D721Med (cell line): ENCODE results near the gene ZNF148.
"Not testable (repeated sequence)": the region's sequence is repeated elsewhere in the genome, so short reads cannot be mapped to it uniquely, and the experiment has no call there.

ENCODE experiments used
- DNase-seq: peaks from one replicate; pipeline ENCODE4 v3.0.0; 2011; ENCODE audit warnings: low spot score; ENCODE audit not compliant: insufficient read length
- FAIRE-seq: peaks from 2 replicates; lab custom pipeline; 2011; peaks lifted over from hg19 to GRCh38; lab: Jason Lieb, UNC
- TF ChIP-seq, protein P1 (sequence below): IDR thresholded peaks from 2 replicates; pipeline ENCODE4 v1.5.1; 2012; ENCODE audit warnings: mild to moderate bottlenecking, control low read depth; ENCODE audit not compliant: insufficient read depth; ENCODE audit errors: missing control alignments

ZNF148 gene

GRCh38 chr3:125403789-125404188, 28.7 kb upstream of the ZNF148 start:
- no peak for FAIRE-seq
- DNase-seq: no peak
- TF ChIP-seq, protein P1, sequence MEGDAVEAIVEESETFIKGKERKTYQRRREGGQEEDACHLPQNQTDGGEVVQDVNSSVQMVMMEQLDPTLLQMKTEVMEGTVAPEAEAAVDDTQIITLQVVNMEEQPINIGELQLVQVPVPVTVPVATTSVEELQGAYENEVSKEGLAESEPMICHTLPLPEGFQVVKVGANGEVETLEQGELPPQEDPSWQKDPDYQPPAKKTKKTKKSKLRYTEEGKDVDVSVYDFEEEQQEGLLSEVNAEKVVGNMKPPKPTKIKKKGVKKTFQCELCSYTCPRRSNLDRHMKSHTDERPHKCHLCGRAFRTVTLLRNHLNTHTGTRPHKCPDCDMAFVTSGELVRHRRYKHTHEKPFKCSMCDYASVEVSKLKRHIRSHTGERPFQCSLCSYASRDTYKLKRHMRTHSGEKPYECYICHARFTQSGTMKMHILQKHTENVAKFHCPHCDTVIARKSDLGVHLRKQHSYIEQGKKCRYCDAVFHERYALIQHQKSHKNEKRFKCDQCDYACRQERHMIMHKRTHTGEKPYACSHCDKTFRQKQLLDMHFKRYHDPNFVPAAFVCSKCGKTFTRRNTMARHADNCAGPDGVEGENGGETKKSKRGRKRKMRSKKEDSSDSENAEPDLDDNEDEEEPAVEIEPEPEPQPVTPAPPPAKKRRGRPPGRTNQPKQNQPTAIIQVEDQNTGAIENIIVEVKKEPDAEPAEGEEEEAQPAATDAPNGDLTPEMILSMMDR: no peak

DNA sequence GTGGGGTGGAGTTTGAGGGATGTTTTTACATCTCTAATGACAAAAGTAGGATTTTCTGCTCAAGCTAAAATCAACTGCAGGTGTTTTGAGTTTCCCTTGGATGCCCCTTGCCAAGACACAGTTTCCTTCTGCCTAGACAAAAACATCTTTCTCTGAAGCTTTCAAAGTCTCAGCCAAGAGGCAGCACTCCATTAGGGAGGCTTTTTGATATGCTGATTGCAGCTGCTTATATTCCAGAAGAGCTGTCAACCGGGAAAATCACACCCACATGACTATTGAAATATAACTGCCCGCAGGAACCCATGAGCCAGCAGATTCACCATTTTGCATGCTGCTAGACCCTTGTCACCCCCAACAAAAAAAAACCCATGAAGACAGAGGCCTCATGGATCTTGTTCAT, 27.5 kb upstream of the ZNF148 start:
- TF ChIP-seq, protein P1: no peak
- DNase-seq (no peak), FAIRE-seq (no peak)

- TF ChIP-seq, protein P1: no peak
- no peak for DNase-seq
- FAIRE-seq: no peak
These were observed 26.3 kb upstream of the ZNF148 start for GRCh38 chr3:125401402-125401801.

- TF ChIP-seq, protein P1: no peak
- DNase-seq: no peak
- no peak for FAIRE-seq
These were observed 23.8 kb upstream of the ZNF148 start for GRCh38 chr3:125398952-125399351.

- TF ChIP-seq, protein P1: no peak
- FAIRE-seq (no peak), DNase-seq (no peak)
These were observed 20.0 kb upstream of the ZNF148 start for GRCh38 chr3:125395091-125395490.

- no peak for FAIRE-seq
- DNase-seq: no peak
- TF ChIP-seq, protein P1: no peak
These were observed 19.3 kb upstream of the ZNF148 start for GRCh38 chr3:125394406-125394805.

DNA sequence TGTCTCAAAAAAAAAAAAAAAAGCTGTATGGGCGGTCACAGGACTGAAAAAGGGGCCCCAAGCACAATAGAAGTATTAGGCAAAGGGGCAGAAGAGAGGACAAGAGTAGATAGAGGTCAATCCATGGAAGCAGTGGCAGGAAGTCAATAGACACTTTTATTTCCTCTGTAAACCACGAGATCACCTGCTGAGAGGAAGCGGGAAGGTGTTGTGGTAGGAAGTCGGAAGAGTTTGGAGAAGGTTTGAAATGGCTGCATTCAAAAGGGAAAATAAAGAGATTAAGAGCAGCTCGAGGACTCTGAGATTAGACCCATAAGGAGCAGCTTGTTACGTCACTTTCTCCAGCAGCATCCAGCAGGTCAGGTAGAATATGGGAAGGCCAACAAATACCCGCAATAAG, 14.2 kb upstream of the ZNF148 start:
- TF ChIP-seq, protein P1: no peak
- FAIRE-seq: no peak
- DNase-seq: no peak

GRCh38 chr3:125388369-125388768, 13.2 kb upstream of the ZNF148 start:
- DNase-seq, FAIRE-seq: not testable (repeated sequence)
